Neural cell (in vitro differentiated cells): ENCODE results near the gene CTRL. TPM values are rescaled to one million over a fixed set of nuclear protein-coding genes. Genes with fewer than 3 reads are reported as not detected.

Source experiments
- H2AFZ ChIP-seq: fragments of 200-600, 300-800 bp; sonication (generic), shearing (Covaris generic); 2 replicates; pipeline ENCODE4 v1.6.0; 2014; ENCODE audit warnings: low read depth, mild to moderate bottlenecking, antibody characterized with exemption, low read length, moderate library complexity
- H3F3A ChIP-seq: fragments of 200-600 bp; shearing (Covaris generic); 2 replicates; pipeline ENCODE4 v1.6.1; 2016; ENCODE audit warnings: mild to moderate bottlenecking, moderate library complexity, mixed read lengths, antibody characterized with exemption, low read length; ENCODE audit not compliant: insufficient read depth, poor library complexity, severe bottlenecking
- H3K27ac ChIP-seq: fragments of 200-600, 300-800 bp; sonication (generic), shearing (Covaris generic); 2 replicates; pipeline ENCODE4 v1.5.1; 2014; ENCODE audit warnings: mild to moderate bottlenecking, low read length, moderate library complexity
- H3K27me3 ChIP-seq: fragments of 300-800, 200-600 bp; sonication (generic), shearing (Covaris generic); 2 replicates; pipeline ENCODE4 v1.6.0; 2014; ENCODE audit warnings: mild to moderate bottlenecking, low read depth, low read length, moderate library complexity; ENCODE audit not compliant: insufficient read depth
- H3K36me3 ChIP-seq: fragments of 300-800, 200-600 bp; sonication (generic), shearing (Covaris generic); 2 replicates; pipeline ENCODE4 v1.5.1; 2014; ENCODE audit warnings: mild to moderate bottlenecking, antibody characterized with exemption, low read length, moderate library complexity; ENCODE audit not compliant: insufficient read depth
- H3K4me2 ChIP-seq: fragments of 300-800, 200-600 bp; sonication (generic), shearing (Covaris generic); 2 replicates; pipeline ENCODE4 v1.6.0; 2014; ENCODE audit warnings: mild to moderate bottlenecking, low read length
- H3K4me3 ChIP-seq: fragments of 300-800, 200-600 bp; sonication (generic), shearing (Covaris generic); 2 replicates; pipeline ENCODE4 v1.5.1; 2014; ENCODE audit warnings: mild to moderate bottlenecking, low read length, moderate library complexity
- H3K79me2 ChIP-seq: fragments of 200-600 bp; shearing (Covaris generic); replicated peaks from 2 replicates; pipeline ENCODE4 v1.6.0; 2014; ENCODE audit warnings: mild to moderate bottlenecking, low read length, moderate library complexity; ENCODE audit not compliant: insufficient read depth
- H3K9ac ChIP-seq: fragments of 300-800, 200-600 bp; sonication (generic), shearing (Covaris generic); 2 replicates; pipeline ENCODE4 v1.6.1; 2016; ENCODE audit warnings: mild to moderate bottlenecking, low read length, mixed read lengths
- H3K9me2 ChIP-seq: fragments of 200-600 bp; shearing (Covaris generic); 2 replicates; pipeline ENCODE4 v1.6.1; 2016; ENCODE audit warnings: mild to moderate bottlenecking, low read length, mixed read lengths; ENCODE audit not compliant: insufficient read depth
- H3K9me3 ChIP-seq: fragments of 200-600, 300-800 bp; sonication (generic), shearing (Covaris generic); 2 replicates; pipeline ENCODE4 v1.6.1; 2016; ENCODE audit warnings: mild to moderate bottlenecking, mixed run types, low read length, moderate library complexity, mixed read lengths
- H4K20me1 ChIP-seq: fragments of 200-600 bp; shearing (Covaris generic); 2 replicates; pipeline ENCODE4 v1.6.1; 2016; ENCODE audit warnings: mild to moderate bottlenecking, mixed run types; ENCODE audit not compliant: insufficient read depth
- EP300 ChIP-seq: fragments of 450-650 bp; conservative IDR thresholded peaks from 2 replicates; pipeline ENCODE4 v1.6.1; 2014; ENCODE audit warnings: antibody characterized with exemption, mild to moderate bottlenecking, moderate library complexity; ENCODE audit not compliant: poor library complexity, severe bottlenecking
- EZH2 ChIP-seq: fragments of 200-600, 300-800 bp; shearing (Covaris generic), sonication (generic); IDR thresholded peaks from 2 replicates; pipeline ENCODE4 v1.6.1; 2014; ENCODE audit warnings: antibody characterized with exemption, low read length, borderline replicate concordance, mild to moderate bottlenecking; ENCODE audit not compliant: insufficient read depth, poor library complexity, severe bottlenecking
- MXI1 ChIP-seq: fragments of 450-650 bp; conservative IDR thresholded peaks from 2 replicates; pipeline ENCODE4 v1.6.1; 2014; ENCODE audit warnings: antibody characterized with exemption, mild to moderate bottlenecking; ENCODE audit not compliant: poor library complexity, severe bottlenecking
- POLR2AphosphoS5 ChIP-seq: IDR thresholded peaks from 2 replicates; pipeline ENCODE4 v1.6.1; 2012
- RAD21 ChIP-seq: fragments of 450-650 bp; conservative IDR thresholded peaks from 2 replicates; pipeline ENCODE4 v1.6.1; 2014; ENCODE audit warnings: antibody characterized with exemption, mild to moderate bottlenecking, moderate library complexity
- SMC3 ChIP-seq: fragments of 450-650 bp; conservative IDR thresholded peaks from 2 replicates; pipeline ENCODE4 v1.6.1; 2014; ENCODE audit warnings: antibody characterized with exemption, mild to moderate bottlenecking, moderate library complexity; ENCODE audit not compliant: poor library complexity
- TAF1 ChIP-seq: IDR thresholded peaks from 2 replicates; pipeline ENCODE4 v1.6.1; 2012; ENCODE audit warnings: low read depth
- polyA plus RNA-seq: library from polyadenylated mRNA; depleted of rRNA; stranded (reverse); fragments of >200 nt; gene quantifications from 2 replicates; pipeline ENCODE4 v1.2.3, GENCODE V29; 2014
- TF ChIP-seq, protein P1 (sequence below): fragments of 450-650 bp; IDR thresholded peaks from 2 replicates; pipeline ENCODE4 v1.5.1; 2014; ENCODE audit warnings: antibody characterized with exemption, mild to moderate bottlenecking, moderate library complexity; ENCODE audit not compliant: poor library complexity, severe bottlenecking
- TF ChIP-seq, protein P2 (sequence below): IDR thresholded peaks from 2 replicates; pipeline ENCODE4 v1.6.1; 2012; ENCODE audit warnings: borderline replicate concordance

CTRL gene
- polyA plus RNA-seq, 1 donor from 2014 or later, result 3.8 TPM

DNA sequence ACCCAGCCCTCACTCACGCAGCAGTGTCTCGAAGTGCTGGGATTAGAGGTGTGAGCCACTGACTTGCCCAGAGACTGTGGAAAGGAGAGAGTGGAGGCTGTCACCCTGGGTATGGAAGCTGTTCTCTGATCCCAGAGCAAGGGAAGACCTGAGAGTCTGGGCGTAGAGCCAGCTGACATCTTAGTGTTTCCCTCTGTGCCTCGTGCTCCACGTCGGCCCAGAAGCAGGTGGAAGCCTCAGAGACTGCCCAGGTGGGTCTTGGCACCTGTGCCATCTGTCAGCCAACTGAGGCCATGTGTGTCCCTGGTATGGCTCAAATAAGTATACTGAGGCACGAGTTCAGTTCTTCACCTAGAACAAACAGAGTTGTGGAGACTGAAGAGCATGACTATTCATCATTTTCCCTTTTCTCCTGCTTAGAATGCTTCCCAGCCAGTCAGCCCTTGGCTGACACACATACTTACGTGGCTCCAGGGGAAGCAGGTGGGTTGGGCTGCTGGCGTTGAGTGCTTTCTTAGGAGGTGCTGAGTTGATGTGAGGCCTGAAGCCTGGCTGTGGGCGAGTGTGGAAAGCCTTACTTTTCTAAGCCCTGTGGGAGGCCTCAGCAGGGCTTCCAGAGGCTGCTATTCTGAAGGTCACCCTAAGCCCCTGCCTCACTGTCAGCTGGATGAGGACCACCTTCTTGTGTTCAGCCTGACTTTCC, 8.1 kb downstream of the CTRL start:
- Histone ChIP-seq H3K4me3 (no peak overlapping the region), H3K79me2 (no peaks in the 10 kb centered on the region), H3K9me2 (no peaks in the 10 kb centered on the region), H3K4me2 (no peak overlapping the region), H3K36me3 (no peaks in the 10 kb centered on the region), H4K20me1 (no peaks in the 10 kb centered on the region), H2AFZ (no peak overlapping the region), H3K27me3 (no peaks in the 10 kb centered on the region), H3K27ac (no peak overlapping the region), H3K9me3 (no peaks in the 10 kb centered on the region), H3K9ac (no peak overlapping the region), H3F3A (no peaks in the 10 kb centered on the region)
- TF ChIP-seq MXI1 (no peak), TAF1 (no peak), POLR2AphosphoS5 (no peak), EZH2 (no peak), SMC3 (no peak), EP300 (no peak), RAD21 (no peak)
- TF ChIP-seq, protein P1, sequence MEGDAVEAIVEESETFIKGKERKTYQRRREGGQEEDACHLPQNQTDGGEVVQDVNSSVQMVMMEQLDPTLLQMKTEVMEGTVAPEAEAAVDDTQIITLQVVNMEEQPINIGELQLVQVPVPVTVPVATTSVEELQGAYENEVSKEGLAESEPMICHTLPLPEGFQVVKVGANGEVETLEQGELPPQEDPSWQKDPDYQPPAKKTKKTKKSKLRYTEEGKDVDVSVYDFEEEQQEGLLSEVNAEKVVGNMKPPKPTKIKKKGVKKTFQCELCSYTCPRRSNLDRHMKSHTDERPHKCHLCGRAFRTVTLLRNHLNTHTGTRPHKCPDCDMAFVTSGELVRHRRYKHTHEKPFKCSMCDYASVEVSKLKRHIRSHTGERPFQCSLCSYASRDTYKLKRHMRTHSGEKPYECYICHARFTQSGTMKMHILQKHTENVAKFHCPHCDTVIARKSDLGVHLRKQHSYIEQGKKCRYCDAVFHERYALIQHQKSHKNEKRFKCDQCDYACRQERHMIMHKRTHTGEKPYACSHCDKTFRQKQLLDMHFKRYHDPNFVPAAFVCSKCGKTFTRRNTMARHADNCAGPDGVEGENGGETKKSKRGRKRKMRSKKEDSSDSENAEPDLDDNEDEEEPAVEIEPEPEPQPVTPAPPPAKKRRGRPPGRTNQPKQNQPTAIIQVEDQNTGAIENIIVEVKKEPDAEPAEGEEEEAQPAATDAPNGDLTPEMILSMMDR, result no peak
- TF ChIP-seq, protein P2, sequence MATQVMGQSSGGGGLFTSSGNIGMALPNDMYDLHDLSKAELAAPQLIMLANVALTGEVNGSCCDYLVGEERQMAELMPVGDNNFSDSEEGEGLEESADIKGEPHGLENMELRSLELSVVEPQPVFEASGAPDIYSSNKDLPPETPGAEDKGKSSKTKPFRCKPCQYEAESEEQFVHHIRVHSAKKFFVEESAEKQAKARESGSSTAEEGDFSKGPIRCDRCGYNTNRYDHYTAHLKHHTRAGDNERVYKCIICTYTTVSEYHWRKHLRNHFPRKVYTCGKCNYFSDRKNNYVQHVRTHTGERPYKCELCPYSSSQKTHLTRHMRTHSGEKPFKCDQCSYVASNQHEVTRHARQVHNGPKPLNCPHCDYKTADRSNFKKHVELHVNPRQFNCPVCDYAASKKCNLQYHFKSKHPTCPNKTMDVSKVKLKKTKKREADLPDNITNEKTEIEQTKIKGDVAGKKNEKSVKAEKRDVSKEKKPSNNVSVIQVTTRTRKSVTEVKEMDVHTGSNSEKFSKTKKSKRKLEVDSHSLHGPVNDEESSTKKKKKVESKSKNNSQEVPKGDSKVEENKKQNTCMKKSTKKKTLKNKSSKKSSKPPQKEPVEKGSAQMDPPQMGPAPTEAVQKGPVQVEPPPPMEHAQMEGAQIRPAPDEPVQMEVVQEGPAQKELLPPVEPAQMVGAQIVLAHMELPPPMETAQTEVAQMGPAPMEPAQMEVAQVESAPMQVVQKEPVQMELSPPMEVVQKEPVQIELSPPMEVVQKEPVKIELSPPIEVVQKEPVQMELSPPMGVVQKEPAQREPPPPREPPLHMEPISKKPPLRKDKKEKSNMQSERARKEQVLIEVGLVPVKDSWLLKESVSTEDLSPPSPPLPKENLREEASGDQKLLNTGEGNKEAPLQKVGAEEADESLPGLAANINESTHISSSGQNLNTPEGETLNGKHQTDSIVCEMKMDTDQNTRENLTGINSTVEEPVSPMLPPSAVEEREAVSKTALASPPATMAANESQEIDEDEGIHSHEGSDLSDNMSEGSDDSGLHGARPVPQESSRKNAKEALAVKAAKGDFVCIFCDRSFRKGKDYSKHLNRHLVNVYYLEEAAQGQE, result no peak

DNA sequence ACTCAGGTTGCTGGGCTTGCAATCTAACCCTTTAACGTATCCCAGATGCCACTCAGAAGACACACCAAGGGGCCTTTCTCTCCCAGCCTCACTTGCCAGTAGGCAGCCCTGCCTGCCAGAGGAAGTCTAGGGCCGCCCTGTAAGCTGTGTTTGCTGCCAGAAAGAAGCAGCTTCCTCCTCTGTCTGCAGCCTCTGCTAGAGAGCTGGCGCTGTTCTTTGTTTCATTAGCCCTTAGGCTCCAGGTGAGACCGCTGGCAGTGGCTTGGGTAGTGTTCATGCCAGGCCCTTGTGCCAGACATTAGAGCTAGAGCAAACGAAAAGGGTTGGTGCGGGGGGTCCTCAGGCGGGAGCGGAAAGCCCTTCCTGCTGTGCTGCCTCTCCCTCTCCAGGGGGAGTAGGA, 8.9 kb downstream of the CTRL start:
- Histone ChIP-seq H3F3A (no peaks in the 10 kb centered on the region), H3K9ac (no peak overlapping the region), H3K4me2 (no peak overlapping the region), H3K9me3 (no peaks in the 10 kb centered on the region), H4K20me1 (no peaks in the 10 kb centered on the region), H3K9me2 (no peaks in the 10 kb centered on the region), H2AFZ (no peak overlapping the region), H3K36me3 (no peaks in the 10 kb centered on the region), H3K4me3 (no peak overlapping the region), H3K27me3 (no peaks in the 10 kb centered on the region), H3K79me2 (no peaks in the 10 kb centered on the region), H3K27ac (no peak overlapping the region)
- TF ChIP-seq, protein P1, result no peak
- TF ChIP-seq RAD21 (no peak), POLR2AphosphoS5 (no peak), MXI1 (no peak), SMC3 (no peak), EP300 (no peak), TAF1 (no peak), EZH2 (no peak)
- TF ChIP-seq, protein P2, result no peak
